Left lobe of liver (tissue), 2 donors: ENCODE measurements around the gene SLCO2A1. TPM values are rescaled to one million over a fixed set of nuclear protein-coding genes. Genes with fewer than 3 reads are reported as not detected.

ENCODE experiments used
- ATAC-seq: fragments of 200-7000 bp; cut with Tn5 transposase; one replicate; pipeline ENCODE4 v1.9.1; 2020; ENCODE audit warnings: mild to moderate bottlenecking, moderate library complexity
- DNase-seq: peaks from one replicate; pipeline ENCODE4 v3.0.0-alpha.2; 2020; ENCODE audit warnings: low spot score
- total RNA-seq: library from RNA; stranded (reverse); gene quantifications from one replicate; pipeline ENCODE4 v1.2.1, GENCODE V29; 2021
- donor health status: DM: no; HTN: no; CAD: no; lungs with moderate emphysema.
- donor health status: DM: no; HTN: yes; CAD: no.

Gene SLCO2A1
- total RNA-seq, 1 donor from 2014 or later, result 7.4 TPM

- ATAC-seq (no peak), DNase-seq (no peak)
Observed at GRCh38 chr3:134035836-134036235, 6.1 kb upstream of the SLCO2A1 start.

- ATAC-seq (no peak), DNase-seq (no peak)
Observed at GRCh38 chr3:134034005-134034785, 4.5 kb upstream of the SLCO2A1 start.

DNA sequence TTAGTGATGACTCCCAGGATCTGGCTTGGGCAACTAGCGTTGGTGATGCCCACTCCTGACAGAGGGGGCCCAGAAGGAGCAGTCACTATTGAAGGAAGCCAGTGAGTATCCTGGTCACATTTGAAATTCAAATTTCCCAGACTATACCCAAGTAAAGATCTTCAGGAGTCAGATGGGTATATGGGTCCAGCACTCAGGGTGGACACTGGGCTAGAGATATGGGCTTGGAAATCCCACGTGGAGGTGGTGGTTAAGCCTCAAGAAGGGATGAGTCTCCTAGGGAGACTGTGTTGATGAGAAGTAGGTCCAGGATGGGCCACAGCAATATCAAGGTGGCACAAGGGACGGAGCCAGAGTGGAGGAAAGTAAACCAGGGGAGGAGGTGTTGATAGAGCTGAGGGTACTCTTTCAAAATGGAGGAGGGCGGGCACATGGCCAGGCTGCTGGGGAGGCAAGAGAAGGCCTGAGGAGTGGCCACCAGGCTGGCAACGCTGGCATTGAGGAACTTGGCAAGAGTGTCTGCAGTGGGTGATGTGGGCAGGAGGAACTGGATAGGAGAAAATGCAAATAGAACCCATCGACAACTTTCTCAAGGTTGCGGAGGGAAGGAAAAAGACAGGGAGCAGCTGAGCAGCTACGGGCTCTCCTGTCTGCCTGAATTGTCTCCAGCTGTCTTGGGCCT lies 3.7 kb upstream of the SLCO2A1 start:
- DNase-seq (no peak), ATAC-seq (no peak)

DNA sequence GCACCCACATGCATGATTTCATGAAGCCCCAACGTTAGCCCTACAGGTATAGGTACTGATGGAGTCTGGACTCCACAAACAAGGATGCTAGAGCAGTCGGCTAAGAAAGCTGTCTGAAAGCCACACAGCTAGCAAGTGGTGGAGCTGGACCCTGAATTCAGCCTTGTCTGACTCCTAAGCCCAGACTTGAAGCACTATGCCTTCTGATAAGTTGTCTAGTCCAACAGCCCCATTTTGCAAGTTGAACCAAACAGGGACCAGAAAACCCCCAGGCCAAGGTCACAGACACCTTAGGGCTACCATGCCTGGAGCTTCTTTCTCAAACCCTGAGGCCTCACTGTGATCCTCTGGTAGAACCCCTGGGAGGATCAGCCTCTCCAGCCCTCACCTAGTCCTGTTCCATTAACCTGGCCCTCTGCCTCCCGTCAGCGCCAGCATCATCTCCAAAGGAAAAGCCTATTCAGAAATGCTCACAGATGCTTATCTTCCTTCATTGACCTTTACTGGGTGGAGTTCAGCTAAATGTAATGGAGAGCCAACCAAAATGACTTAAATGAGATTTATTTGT lies 1.7 kb upstream of the SLCO2A1 start:
- DNase-seq (no peak), ATAC-seq (no peak)

DNA sequence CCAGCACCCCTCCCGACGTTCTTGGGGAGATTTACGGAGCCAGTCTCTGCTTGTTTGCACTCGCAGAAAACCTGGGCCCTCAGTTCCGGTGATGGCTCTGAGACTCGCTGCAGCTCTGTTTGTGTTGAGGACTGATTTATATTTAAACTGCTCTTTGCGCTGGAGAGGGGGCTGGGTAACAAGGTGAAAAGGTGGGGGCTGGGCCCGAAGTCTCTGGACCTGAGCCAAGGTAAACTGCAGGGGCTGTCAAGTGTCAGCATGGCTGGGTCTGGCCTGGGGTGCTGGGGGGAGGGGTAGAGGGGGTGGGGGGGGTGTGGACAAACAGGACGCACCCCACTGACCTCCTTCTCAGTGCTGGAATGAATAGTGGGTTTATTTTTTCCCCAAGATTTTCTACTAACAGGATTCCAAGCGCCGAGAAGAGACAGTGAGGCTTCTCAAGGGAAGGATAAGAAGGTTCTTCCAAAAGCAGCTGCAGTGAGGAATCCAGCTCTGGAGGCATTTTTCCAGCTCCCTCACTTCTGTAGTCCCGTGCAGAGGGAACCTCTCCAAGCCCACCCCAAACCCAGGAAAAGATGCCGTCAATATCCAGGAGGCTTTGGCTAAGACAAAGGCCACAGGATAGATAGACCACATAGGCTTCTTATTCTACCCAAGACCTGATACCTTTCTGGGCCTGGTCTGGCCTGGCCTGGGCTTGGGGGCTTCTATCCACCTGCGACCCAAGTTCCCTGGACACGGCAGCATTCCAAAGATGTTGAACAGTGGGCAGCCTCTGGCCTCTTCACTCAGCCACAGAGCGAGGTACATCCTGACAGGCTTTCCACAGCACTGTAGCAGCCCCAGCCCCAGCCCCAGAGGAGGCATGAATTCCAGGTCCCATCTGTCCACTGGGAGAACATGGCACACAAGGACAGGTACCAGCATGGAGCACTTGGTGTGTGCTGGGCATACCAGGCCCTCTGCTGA lies 938 bp upstream of the SLCO2A1 start:
- DNase-seq, result no peak
- no peak for ATAC-seq

DNA sequence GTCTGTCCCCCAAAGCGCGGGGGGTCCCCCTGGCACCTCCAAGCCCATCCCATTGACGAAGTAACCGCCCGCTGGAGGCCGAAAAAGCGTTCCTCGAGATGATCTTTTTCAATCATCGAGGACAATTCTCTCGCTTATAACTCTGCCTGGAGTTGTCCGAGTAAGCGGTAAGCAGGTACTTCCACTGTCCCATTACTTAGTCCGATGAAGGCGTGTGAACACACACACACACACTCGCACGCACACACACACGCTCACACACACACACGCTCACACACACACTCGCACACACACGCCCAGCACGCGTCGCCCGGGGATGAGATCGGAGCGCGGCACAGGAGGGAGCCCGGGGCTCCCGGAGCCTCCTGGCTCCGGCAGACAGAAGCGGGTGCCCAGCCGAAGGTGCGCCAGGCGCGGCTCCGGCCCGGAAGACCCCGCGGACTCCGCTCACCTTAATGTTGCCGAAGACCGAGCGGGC lies 430 bp downstream of the SLCO2A1 start:
- no peak for DNase-seq

GRCh38 chr3:134028486-134029255 lies 1.1 kb downstream of the SLCO2A1 start:
- ATAC-seq (peak; percentile 30), DNase-seq (no peak)

More for the DNA sequence above, 430 bp downstream of the SLCO2A1 start:
- ATAC-seq, result peak; percentile 69

- DNase-seq (no peak), ATAC-seq (no peak)
Observed at GRCh38 chr3:134027631-134028030, 2.1 kb downstream of the SLCO2A1 start.

DNA sequence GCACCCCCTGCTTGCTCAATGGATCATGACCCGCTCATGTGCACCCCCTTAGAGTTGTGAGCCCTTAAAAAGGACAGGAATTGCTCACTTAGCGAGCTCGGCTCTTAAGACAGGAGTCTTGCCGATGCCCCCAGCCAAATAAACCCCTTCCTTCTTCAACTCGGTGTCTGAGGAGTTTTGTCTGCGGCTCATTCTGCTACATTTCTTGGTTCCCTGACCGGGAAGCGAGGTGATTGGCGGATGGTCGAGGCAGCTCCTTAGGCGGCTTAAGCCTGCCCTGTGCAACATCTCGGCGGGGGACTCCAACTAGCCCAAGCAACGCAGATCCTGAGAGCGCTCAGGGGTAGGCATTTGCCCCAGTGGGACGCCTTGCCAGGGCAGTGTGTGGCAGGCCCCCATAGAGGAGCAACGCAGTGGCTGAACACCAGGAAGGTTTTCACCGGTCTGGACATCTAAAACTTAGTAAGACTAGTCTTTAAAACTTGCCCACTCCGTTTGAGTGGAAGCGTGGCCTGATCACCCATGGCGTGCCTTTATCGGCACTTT lies 9.5 kb downstream of the SLCO2A1 start:
- ATAC-seq (no peak), DNase-seq (no peak)

GRCh38 chr3:134018850-134019249 lies 10.9 kb downstream of the SLCO2A1 start:
- ATAC-seq, result no peak
- no peak for DNase-seq

GRCh38 chr3:134018406-134018805 lies 11.3 kb downstream of the SLCO2A1 start:
- peak; percentile 31 for ATAC-seq
- DNase-seq, result no peak

DNA sequence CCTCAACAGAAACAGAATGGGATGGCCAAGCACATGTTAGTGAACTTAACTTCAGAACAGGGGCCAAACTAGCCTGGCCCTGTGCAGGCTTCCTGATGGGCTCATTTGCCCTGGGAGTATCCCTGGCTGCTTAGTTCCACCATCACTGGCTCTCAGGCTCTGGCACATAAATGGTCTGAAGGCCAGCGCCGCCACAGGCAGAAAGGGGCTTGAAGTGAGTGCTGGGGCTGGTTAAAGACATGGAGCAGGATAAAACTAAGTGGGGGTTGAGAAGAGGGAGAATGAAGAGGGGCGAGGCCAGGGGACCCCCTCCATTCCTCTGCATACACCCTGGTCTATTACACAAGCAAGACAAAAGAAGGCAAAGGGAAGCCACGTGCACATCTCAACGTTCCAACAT lies 12.2 kb downstream of the SLCO2A1 start:
- DNase-seq, result no peak

GRCh38 chr3:134014270-134014669 lies 15.5 kb downstream of the SLCO2A1 start:
- ATAC-seq (no peak), DNase-seq (no peak)

More for the DNA sequence above, 12.2 kb downstream of the SLCO2A1 start:
- ATAC-seq, result no peak

DNA sequence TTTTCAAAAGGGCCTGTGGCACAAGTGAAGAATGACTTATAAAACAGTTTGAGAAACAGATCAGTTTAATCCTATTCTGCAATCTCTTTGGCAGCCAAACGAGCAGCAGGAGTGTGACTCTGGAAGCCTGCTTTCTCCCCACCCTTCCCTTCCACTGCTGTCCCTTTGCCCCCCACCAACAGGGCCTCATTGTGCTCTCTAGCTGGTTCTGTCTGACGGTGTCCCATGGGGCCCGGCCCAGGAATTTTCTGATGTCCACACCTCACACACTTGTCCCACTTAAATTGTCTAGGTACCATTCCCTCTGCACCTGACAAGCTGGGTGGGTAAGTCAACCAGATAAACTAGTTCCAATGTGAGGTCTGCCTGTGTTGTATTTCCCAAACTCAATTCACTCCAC lies 16.4 kb downstream of the SLCO2A1 start:
- ATAC-seq (no peak), DNase-seq (no peak)

DNA sequence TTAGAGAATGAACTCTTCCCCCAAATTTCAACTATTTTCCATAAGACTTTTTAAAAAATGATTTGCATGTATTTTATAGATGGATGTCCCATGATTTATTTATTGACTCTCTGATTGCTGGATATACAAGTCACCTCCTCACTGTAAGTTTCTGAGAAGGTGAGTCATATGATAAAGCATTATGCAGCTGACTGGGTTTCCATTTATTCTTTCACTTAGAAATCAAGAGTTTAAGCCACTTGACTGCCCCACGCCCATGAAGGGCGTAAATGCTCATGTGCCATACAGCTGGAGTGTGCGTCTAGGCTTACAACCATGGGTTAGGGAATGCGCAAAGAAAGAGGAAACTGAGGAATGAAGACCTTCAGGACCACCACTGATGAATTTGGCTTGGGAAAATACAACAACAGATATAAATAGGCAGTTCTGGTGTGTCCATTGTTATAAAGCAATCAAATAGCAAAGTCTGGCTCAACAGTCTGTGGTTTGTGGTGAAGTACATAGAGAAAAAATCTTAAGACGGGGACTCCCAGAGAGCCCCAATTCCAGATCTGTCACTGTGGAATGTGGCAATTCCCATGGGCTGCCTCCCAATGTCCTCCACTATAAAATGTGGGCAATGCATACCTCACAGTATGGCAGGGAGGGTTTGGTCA lies 20.3 kb downstream of the SLCO2A1 start:
- ATAC-seq (no peak), DNase-seq (no peak)

- no peak for ATAC-seq
Observed at GRCh38 chr3:134008630-134009156, 21.0 kb downstream of the SLCO2A1 start.

DNA sequence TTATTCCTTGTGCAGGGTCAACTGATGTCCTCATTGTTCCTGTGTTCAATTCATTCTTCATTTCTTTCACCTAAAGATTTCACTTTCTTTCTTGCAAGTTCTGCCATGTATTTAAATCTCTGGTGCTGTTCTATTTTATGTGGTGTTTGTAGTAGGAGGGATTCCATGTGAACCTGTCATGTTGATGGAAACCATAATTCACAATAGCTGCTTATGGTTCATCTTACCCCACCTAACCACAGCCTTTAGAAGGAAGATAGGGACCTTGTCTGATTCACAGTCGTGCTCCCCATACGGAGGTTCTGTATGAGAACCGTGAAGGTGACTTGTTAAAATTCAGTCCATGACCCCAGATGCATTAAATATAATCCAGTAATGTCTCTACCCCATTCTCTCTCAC lies 21.9 kb downstream of the SLCO2A1 start:
- ATAC-seq (no peak), DNase-seq (no peak)

More at GRCh38 chr3:134008630-134009156, 21.0 kb downstream of the SLCO2A1 start:
- DNase-seq, result no peak

GRCh38 chr3:134004841-134005240 lies 24.9 kb downstream of the SLCO2A1 start:
- DNase-seq, result no peak
- no peak for ATAC-seq

DNA sequence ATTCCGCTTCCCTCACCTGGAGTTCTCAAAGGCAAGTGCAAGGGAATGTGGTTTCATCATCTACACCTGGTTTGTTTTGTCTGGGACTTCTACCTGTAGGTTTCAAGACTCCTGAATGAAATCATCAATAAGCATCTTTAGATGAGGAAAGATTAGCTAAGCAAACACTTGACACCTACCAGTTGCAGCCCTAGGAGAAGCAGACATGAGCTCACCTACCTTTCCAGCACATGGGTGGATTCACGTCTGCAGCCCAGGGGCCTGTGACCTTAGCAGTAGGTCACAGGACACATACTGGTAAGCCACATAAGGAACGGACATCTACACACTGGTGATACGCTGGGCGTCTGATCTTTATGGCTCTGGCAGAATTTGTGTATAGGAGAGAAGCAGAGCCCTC lies 26.7 kb downstream of the SLCO2A1 start:
- no peak for ATAC-seq
- DNase-seq, result no peak
